DOHH2 (cell line): Measurements from ENCODE around the gene LHX5.

Experiments used
- H3F3A ChIP-seq: fragments of 200-600 bp; sonication (generic), shearing (Covaris generic); 2 replicates; pipeline ENCODE4 v1.6.0; 2016; ENCODE audit warnings: antibody characterized with exemption, mild to moderate bottlenecking; ENCODE audit not compliant: control insufficient read depth, insufficient read depth
- H3K27ac ChIP-seq: fragments of 200-600 bp; sonication (generic); 2 replicates; pipeline ENCODE4 v1.5.1; 2014; ENCODE audit warnings: low read depth, mild to moderate bottlenecking, low read length, moderate library complexity
- H3K27me3 ChIP-seq: fragments of 200-600 bp; sonication (generic); 2 replicates; pipeline ENCODE4 v1.6.1; 2014; ENCODE audit warnings: mild to moderate bottlenecking, low read length, mixed read lengths; ENCODE audit not compliant: control insufficient read depth
- H3K36me3 ChIP-seq: fragments of 200-600 bp; sonication (generic); 2 replicates; pipeline ENCODE4 v1.6.1; 2014; ENCODE audit warnings: mild to moderate bottlenecking, low read length, moderate library complexity, mixed read lengths; ENCODE audit not compliant: control insufficient read depth
- H3K4me1 ChIP-seq: fragments of 200-600 bp; sonication (generic); 2 replicates; pipeline ENCODE4 v1.6.1; 2014; ENCODE audit warnings: mild to moderate bottlenecking, low read length, mixed read lengths; ENCODE audit not compliant: control insufficient read depth
- H3K4me2 ChIP-seq: fragments of 200-600 bp; sonication (generic); 2 replicates; pipeline ENCODE4 v1.6.0; 2014; ENCODE audit warnings: mild to moderate bottlenecking, low read length, moderate library complexity
- H3K4me3 ChIP-seq: fragments of 200-600 bp; sonication (generic); 2 replicates; pipeline ENCODE4 v1.5.1; 2014; ENCODE audit warnings: mild to moderate bottlenecking, low read length, mixed read lengths
- H3K79me2 ChIP-seq: fragments of 200-600 bp; sonication (generic); 2 replicates; pipeline ENCODE4 v1.6.1; 2014; ENCODE audit warnings: mild to moderate bottlenecking, low read length, mixed read lengths; ENCODE audit not compliant: control insufficient read depth
- H3K9me2 ChIP-seq: fragments of 200-600 bp; sonication (generic); replicated peaks from 2 replicates; pipeline ENCODE4 v1.6.1; 2014; ENCODE audit warnings: mild to moderate bottlenecking, low read length, mixed read lengths; ENCODE audit not compliant: control insufficient read depth
- H3K9me3 ChIP-seq: fragments of 200-600 bp; sonication (generic); 2 replicates; pipeline ENCODE4 v1.6.1; 2014; ENCODE audit warnings: antibody characterized with exemption, low read length, mixed read lengths; ENCODE audit not compliant: control insufficient read depth, insufficient read depth
- H4K20me1 ChIP-seq: fragments of 200-600 bp; sonication (generic); 2 replicates; pipeline ENCODE4 v1.6.0; 2014; ENCODE audit warnings: low read depth, mild to moderate bottlenecking, antibody characterized with exemption, low read length, moderate library complexity; ENCODE audit not compliant: control insufficient read depth, insufficient read depth
- EZH2phosphoT487 ChIP-seq: fragments of 200-600 bp; sonication (generic); IDR thresholded peaks from 2 replicates; pipeline ENCODE4 v1.6.1; 2017; ENCODE audit warnings: borderline replicate concordance, mild to moderate bottlenecking, antibody characterized with exemption, low read length, moderate library complexity, mixed read lengths
- TF ChIP-seq, protein P1 (sequence below): fragments of 200-600 bp; sonication (generic); IDR thresholded peaks from one replicate; pipeline ENCODE4 v1.5.1; 2014; ENCODE audit warnings: antibody characterized with exemption, mild to moderate bottlenecking, low read depth, low read length; ENCODE audit not compliant: poor library complexity, severe bottlenecking

The LHX5 gene

DNA sequence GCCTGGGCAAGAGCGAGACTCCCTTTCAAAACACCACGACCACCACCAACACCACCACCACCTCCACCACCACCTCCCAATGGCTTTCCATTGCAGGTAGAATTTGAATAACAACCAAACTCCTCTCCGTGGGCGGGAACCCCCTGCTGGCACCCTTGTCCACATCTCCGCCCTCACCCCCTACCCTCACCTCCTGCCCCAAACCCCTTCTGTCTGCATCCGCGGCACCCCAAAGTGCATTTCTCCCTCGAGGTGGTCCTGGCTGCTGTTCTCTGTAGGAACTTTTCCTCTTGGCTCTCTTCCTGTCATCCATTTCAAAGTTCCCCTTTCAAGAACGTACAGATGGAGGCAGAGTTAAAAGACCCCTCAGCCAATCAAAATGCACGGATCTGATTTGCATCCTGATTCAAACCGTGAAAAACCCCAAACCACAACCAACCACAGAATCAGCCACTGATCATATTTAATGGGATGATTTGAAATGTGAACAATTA is 45.7 kb downstream of the LHX5 start:
- H3K9me3 ChIP-seq, result peaks cover 3% of the 10 kb centered on the region; the same call in 1 of the 2 replicates
- no peaks in the 10 kb centered on the region for H3K36me3 ChIP-seq
- H3K4me3 ChIP-seq, result peak overlapping the region; percentile 30; the same call in 1 of the 2 replicates
- H3K4me1 ChIP-seq, result peaks cover 24% of the 10 kb centered on the region
- peak overlapping the region; percentile 64 for H3K4me2 ChIP-seq
- no peak overlapping the region for H3K27ac ChIP-seq
- H4K20me1 ChIP-seq, result no peaks in the 10 kb centered on the region
- H3K9me2 ChIP-seq, result no peaks in the 10 kb centered on the region
- no peaks in the 10 kb centered on the region for H3F3A ChIP-seq
- H3K79me2 ChIP-seq, result no peaks in the 10 kb centered on the region
- TF ChIP-seq, protein P1, sequence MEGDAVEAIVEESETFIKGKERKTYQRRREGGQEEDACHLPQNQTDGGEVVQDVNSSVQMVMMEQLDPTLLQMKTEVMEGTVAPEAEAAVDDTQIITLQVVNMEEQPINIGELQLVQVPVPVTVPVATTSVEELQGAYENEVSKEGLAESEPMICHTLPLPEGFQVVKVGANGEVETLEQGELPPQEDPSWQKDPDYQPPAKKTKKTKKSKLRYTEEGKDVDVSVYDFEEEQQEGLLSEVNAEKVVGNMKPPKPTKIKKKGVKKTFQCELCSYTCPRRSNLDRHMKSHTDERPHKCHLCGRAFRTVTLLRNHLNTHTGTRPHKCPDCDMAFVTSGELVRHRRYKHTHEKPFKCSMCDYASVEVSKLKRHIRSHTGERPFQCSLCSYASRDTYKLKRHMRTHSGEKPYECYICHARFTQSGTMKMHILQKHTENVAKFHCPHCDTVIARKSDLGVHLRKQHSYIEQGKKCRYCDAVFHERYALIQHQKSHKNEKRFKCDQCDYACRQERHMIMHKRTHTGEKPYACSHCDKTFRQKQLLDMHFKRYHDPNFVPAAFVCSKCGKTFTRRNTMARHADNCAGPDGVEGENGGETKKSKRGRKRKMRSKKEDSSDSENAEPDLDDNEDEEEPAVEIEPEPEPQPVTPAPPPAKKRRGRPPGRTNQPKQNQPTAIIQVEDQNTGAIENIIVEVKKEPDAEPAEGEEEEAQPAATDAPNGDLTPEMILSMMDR, result no peak
- TF ChIP-seq EZH2phosphoT487, result no peak
- peaks cover 44% of the 10 kb centered on the region for H3K27me3 ChIP-seq

DNA sequence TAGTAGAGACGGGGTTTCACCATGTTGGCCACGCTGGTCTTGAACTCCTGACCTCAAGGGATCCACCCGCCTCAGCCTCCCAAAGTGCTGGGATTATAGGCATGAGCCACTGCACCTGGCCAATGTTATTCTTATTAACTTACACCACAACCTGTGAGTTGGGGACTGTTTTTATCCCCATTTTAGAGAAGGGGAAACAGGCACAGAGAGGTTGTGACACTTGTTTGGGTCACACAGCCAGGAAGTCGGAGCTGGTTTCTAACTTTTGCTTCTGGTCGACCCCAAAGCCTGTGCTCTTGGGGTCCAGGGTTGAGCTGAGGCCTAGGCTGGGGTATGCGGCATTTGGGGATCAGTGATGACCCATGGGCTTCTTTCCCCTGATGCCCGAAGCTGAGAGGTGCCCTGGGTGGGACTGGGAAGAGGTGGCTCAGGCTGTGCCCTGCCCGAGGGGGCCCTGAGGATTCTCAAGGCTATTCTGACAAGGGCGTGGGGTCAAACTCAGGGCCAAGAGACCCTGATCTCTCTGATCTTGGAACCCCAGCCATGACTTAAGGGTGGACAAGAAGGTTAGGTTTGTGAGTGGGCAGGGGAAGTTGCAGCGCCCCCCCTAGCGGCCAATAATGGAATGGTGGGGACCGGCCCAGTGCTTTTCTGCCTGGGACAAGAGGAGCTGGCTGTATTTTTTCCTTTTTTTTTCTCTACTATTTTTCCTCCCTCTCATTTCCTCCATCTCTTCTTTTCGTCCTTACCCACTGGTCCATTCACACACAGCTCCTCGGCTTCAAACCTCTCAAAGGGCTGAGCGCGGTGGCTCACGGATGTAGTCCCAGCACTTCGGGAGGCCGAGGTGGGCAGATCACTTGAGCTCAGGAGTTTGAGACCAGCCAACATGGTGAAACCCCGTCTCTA is 46.5 kb downstream of the LHX5 start:
- peaks cover 3% of the 10 kb centered on the region; the same call in 1 of the 2 replicates for H3K9me3 ChIP-seq
- H3K4me1 ChIP-seq, result peaks cover 24% of the 10 kb centered on the region
- no peaks in the 10 kb centered on the region for H4K20me1 ChIP-seq
- H3K79me2 ChIP-seq, result no peaks in the 10 kb centered on the region
- TF ChIP-seq, protein P1, result peak; percentile 97
- no peak for TF ChIP-seq EZH2phosphoT487
- H3F3A ChIP-seq, result no peaks in the 10 kb centered on the region
- peak overlapping the region; percentile 64; the same call in 1 of the 2 replicates for H3K4me2 ChIP-seq
- no peak overlapping the region for H3K4me3 ChIP-seq
- no peaks in the 10 kb centered on the region for H3K9me2 ChIP-seq
- H3K27me3 ChIP-seq, result peaks cover 42% of the 10 kb centered on the region
- H3K36me3 ChIP-seq, result no peaks in the 10 kb centered on the region
- no peak overlapping the region for H3K27ac ChIP-seq

DNA sequence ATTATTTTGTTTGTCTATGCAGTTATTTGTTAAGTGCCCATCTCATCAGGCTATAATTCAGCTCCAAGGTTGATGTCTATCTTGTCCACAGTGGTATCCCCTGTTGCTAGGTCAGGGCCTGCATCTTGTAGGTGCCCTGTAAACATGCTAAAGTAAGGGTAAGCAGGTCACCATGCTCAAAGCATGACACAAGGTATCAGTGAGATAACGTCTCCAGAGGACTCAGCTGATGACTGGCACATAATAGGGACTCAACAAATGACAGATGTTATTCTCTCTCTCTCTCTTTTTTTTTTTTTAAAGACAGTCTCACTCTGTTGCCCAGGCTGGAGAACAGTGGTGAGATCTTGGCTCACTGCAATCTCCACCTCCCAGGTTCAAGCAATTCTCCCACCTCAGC is 47.2 kb downstream of the LHX5 start:
- TF ChIP-seq, protein P1, result no peak
- TF ChIP-seq EZH2phosphoT487, result no peak
- Histone ChIP-seq H3K36me3 (no peaks in the 10 kb centered on the region), H3K9me3 (no peaks in the 10 kb centered on the region), H3K4me3 (no peak overlapping the region), H3K4me2 (no peak overlapping the region), H3K79me2 (no peaks in the 10 kb centered on the region), H4K20me1 (no peaks in the 10 kb centered on the region), H3K27me3 (peaks cover 39% of the 10 kb centered on the region), H3K9me2 (no peaks in the 10 kb centered on the region), H3K27ac (no peak overlapping the region), H3F3A (no peaks in the 10 kb centered on the region), H3K4me1 (peaks cover 24% of the 10 kb centered on the region)
